Fibroblast of pulmonary artery (primary cell): ENCODE data around the gene TLR1.

Experiments used
- DNase-seq: peaks from one replicate; pipeline ENCODE4 v3.0.0-alpha.2; 2010; ENCODE audit warnings: low read depth
- H3K4me3 ChIP-seq: replicated peaks from 2 replicates; pipeline ENCODE4 v1.5.1; 2011; ENCODE audit warnings: low read depth, mild to moderate bottlenecking, control low read depth, low read length, moderate library complexity
- TF ChIP-seq, protein P1 (sequence below): IDR thresholded peaks from 2 replicates; pipeline ENCODE4 v1.5.1; 2011; ENCODE audit warnings: mild to moderate bottlenecking, control low read depth, low read length, inconsistent platforms; ENCODE audit errors: missing control alignments

TLR1 gene

DNA sequence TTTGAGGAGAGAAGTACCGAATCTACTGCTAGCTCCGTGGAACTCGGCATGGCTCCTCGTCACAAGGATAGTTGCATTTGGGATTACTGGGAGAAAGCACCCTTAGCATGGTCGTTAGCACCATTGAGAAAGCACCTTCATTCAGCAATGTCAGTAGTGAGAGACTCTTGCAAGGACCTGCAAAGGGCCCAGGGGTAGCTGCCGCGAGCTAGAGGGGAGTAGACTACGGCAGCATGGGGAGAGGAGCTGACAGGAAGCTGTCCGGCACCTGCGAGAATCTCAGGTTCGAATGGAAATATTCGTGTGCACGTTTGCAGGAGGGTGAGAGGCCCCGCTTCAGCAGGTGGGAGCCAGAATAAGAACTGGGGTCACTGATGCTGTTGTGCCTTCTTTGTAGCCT, 42.0 kb downstream of the TLR1 start:
- no peak for DNase-seq
- TF ChIP-seq, protein P1, sequence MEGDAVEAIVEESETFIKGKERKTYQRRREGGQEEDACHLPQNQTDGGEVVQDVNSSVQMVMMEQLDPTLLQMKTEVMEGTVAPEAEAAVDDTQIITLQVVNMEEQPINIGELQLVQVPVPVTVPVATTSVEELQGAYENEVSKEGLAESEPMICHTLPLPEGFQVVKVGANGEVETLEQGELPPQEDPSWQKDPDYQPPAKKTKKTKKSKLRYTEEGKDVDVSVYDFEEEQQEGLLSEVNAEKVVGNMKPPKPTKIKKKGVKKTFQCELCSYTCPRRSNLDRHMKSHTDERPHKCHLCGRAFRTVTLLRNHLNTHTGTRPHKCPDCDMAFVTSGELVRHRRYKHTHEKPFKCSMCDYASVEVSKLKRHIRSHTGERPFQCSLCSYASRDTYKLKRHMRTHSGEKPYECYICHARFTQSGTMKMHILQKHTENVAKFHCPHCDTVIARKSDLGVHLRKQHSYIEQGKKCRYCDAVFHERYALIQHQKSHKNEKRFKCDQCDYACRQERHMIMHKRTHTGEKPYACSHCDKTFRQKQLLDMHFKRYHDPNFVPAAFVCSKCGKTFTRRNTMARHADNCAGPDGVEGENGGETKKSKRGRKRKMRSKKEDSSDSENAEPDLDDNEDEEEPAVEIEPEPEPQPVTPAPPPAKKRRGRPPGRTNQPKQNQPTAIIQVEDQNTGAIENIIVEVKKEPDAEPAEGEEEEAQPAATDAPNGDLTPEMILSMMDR: no peak
- H3K4me3 ChIP-seq: no peak overlapping the region

GRCh38 chr4:38759790-38760122, 44.8 kb downstream of the TLR1 start:
- H3K4me3 ChIP-seq: no peak overlapping the region
- TF ChIP-seq, protein P1: no peak
- DNase-seq: no peak

- TF ChIP-seq, protein P1: peak; percentile 60
- H3K4me3 ChIP-seq: no peak overlapping the region
- DNase-seq: peak; percentile 85
Measured at GRCh38 chr4:38759113-38759789, 45.3 kb downstream of the TLR1 start.

GRCh38 chr4:38757945-38758600, 46.5 kb downstream of the TLR1 start:
- no peak for DNase-seq
- no peak overlapping the region for H3K4me3 ChIP-seq
- TF ChIP-seq, protein P1: no peak

DNA sequence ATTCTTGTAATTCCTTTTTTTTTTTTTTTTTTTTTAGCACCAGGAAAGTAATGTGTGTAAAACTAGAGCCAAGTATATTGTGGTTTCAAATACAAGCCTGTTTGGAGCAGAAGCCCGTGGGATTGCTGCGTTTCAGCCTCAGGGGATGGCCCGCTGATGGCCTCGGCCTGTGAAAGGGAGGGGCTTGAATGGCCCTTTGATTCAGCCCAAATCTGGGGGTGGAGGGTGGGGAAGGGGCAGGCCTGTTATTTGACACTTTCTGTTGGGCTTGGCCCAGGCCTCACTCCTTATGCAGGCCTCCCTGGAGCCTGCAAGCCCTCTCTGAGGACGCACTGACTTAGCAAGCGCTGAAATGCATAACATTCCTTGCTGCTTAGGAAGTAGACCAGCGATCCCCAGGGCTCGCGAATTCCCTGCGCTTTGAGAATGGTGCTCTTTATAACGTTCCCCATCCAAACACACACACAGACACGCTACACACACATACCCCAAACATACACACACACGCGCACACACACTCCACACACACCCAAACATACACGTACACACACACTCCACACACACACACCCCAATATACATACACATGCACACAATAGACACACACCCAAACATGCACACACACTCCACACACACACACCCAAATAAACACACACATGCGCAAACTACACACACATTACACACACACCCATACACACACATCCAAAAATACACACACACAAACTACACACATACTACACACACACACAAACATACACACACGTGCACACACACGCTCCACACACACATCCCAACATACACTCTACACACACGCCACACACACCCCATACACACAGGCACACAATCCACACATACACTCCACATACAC, 51.4 kb downstream of the TLR1 start:
- peak overlapping the region; percentile 17 for H3K4me3 ChIP-seq
- DNase-seq: peak; percentile 98
- TF ChIP-seq, protein P1: no peak

GRCh38 chr4:38752372-38752940, 52.1 kb downstream of the TLR1 start:
- peak; percentile 32 for DNase-seq
- H3K4me3 ChIP-seq: no peak overlapping the region

More at GRCh38 chr4:38752372-38752940, 52.1 kb downstream of the TLR1 start:
- TF ChIP-seq, protein P1: no peak
